Measurements from ENCODE around the gene EXOC6.

The EXOC6 gene

GRCh38 chr10:92867235-92867634 lies 18.9 kb downstream of the EXOC6 start:
- Histone ChIP-seq H3K79me2 (ENCODE audit: insufficient read depth, low read depth) (no peaks in the 10 kb centered on the region), H3K27ac (no peak overlapping the region), H3K36me3 (ENCODE audit: insufficient read depth) (no peaks in the 10 kb centered on the region), H2AFZ (ENCODE audit: low read depth) (no peak overlapping the region), H3K4me2 (no peak overlapping the region), H3K4me1 (ENCODE audit: low read depth, poor library complexity, severe bottlenecking) (peaks cover 8% of the 10 kb centered on the region), H4K20me1 (ENCODE audit: insufficient read depth) (no peaks in the 10 kb centered on the region), H3K9ac (no peak overlapping the region), H3K27me3 (ENCODE audit: insufficient read depth, low read depth) (no peaks in the 10 kb centered on the region), H3K4me3 (IDR thresholded peaks at IDR 0.05; ENCODE audit: insufficient read depth, low read depth, low read length) (no peak overlapping the region)
- no peak for TF ChIP-seq CTCF (conservative IDR thresholded peaks at IDR 0.05; ENCODE audit: low read depth, low read length)

DNA sequence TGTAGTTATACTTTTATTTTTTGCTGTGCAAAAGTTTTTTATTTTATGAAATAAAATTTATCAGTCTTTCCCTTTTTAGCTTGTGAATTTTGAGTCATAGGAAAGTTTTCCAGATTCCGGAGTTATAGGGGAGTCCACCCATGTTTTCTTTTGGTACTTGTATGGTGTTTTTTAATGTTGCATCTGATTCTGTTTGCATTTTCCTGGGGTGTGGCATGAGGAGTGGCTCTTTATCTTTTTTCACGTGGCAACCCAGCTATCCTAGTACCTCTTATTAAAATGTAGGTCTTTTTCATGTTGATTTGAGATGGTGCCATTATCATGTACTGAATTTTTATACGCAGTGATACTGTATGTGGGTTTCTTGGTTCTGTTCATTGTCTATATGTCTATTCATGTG lies 19.7 kb downstream of the EXOC6 start:
- Histone ChIP-seq H3K9ac (no peak overlapping the region), H2AFZ (ENCODE audit: low read depth) (no peak overlapping the region), H4K20me1 (ENCODE audit: insufficient read depth) (no peaks in the 10 kb centered on the region), H3K4me1 (ENCODE audit: low read depth, poor library complexity, severe bottlenecking) (peaks cover 3% of the 10 kb centered on the region), H3K79me2 (ENCODE audit: insufficient read depth, low read depth) (no peaks in the 10 kb centered on the region), H3K4me3 (IDR thresholded peaks at IDR 0.05; ENCODE audit: insufficient read depth, low read depth, low read length) (no peak overlapping the region), H3K36me3 (ENCODE audit: insufficient read depth) (no peaks in the 10 kb centered on the region), H3K27me3 (ENCODE audit: insufficient read depth, low read depth) (no peaks in the 10 kb centered on the region), H3K4me2 (no peak overlapping the region), H3K27ac (no peak overlapping the region)
- no peak for TF ChIP-seq CTCF (conservative IDR thresholded peaks at IDR 0.05; ENCODE audit: low read depth, low read length)

DNA sequence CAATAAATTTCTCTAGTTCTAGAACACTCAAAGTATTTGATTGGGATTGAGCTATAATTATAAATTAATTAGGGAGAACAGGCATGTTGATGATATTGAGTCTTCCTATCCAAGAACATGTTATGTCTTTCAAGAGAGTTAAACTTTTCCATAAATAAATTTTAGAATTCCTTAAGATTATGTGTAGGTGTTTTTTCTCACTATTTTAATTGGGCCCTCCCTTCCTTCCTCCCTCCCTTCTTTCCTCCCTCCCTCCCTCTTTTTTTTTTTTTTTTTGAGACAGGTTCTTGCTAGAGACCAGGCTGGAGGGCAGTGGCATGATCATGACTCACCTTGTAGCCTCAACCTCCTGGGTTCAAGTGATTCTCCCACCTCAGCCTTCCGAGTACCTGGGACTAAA lies 20.2 kb downstream of the EXOC6 start:
- H3K4me1 ChIP-seq (ENCODE audit: low read depth, poor library complexity, severe bottlenecking), result no peaks in the 10 kb centered on the region
- H3K27me3 ChIP-seq (ENCODE audit: insufficient read depth, low read depth), result no peaks in the 10 kb centered on the region
- no peak overlapping the region for H3K9ac ChIP-seq
- H3K4me2 ChIP-seq, result no peak overlapping the region
- no peaks in the 10 kb centered on the region for H3K79me2 ChIP-seq (ENCODE audit: insufficient read depth, low read depth)
- H3K27ac ChIP-seq, result no peak overlapping the region
- H4K20me1 ChIP-seq (ENCODE audit: insufficient read depth), result no peaks in the 10 kb centered on the region
- H2AFZ ChIP-seq (ENCODE audit: low read depth), result no peak overlapping the region
- H3K36me3 ChIP-seq (ENCODE audit: insufficient read depth), result no peaks in the 10 kb centered on the region
- no peak for TF ChIP-seq CTCF (conservative IDR thresholded peaks at IDR 0.05; ENCODE audit: low read depth, low read length)
- H3K4me3 ChIP-seq (IDR thresholded peaks at IDR 0.05; ENCODE audit: insufficient read depth, low read depth, low read length), result no peak overlapping the region

DNA sequence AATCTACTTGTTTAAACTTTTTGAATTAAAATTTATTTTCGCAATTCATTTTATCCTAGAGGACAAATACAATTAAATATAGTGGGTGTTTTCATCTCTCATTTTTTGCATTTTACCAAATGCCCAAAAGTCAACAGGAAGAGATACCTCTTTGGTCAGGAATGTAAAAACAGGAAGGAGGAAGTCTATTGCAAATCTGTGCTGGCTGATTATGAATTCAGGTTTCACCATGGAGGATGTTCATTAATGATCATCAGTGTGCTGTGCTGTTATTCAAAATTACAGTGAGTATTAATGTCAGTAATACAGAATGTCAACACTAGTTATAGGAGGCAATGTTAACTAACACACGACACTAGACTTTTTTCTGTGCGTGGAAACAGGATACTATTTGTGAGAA lies 24.7 kb downstream of the EXOC6 start:
- no peak for TF ChIP-seq CTCF (conservative IDR thresholded peaks at IDR 0.05; ENCODE audit: low read depth, low read length)
- Histone ChIP-seq H2AFZ (ENCODE audit: low read depth) (no peak overlapping the region), H3K36me3 (ENCODE audit: insufficient read depth) (no peaks in the 10 kb centered on the region), H3K79me2 (ENCODE audit: insufficient read depth, low read depth) (no peaks in the 10 kb centered on the region), H3K4me2 (no peak overlapping the region), H4K20me1 (ENCODE audit: insufficient read depth) (no peaks in the 10 kb centered on the region), H3K9ac (no peak overlapping the region), H3K4me1 (ENCODE audit: low read depth, poor library complexity, severe bottlenecking) (peaks cover 5% of the 10 kb centered on the region), H3K4me3 (IDR thresholded peaks at IDR 0.05; ENCODE audit: insufficient read depth, low read depth, low read length) (no peak overlapping the region), H3K27ac (no peak overlapping the region), H3K27me3 (ENCODE audit: insufficient read depth, low read depth) (no peaks in the 10 kb centered on the region)

All from KMS-11 (cell line).